GM19043 (cell line): Measurements from ENCODE around the gene UBE2I.

Experiments
- ATAC-seq: cut with Tn5 transposase; IDR thresholded peaks from one replicate; pipeline ENCODE4 v1.9.1; 2021; ENCODE audit warnings: low read depth; ENCODE audit not compliant: unreplicated experiment

The UBE2I gene

GRCh38 chr16:1341495-1342420, 32.3 kb downstream of the UBE2I start:
- ATAC-seq, result no peak

DNA sequence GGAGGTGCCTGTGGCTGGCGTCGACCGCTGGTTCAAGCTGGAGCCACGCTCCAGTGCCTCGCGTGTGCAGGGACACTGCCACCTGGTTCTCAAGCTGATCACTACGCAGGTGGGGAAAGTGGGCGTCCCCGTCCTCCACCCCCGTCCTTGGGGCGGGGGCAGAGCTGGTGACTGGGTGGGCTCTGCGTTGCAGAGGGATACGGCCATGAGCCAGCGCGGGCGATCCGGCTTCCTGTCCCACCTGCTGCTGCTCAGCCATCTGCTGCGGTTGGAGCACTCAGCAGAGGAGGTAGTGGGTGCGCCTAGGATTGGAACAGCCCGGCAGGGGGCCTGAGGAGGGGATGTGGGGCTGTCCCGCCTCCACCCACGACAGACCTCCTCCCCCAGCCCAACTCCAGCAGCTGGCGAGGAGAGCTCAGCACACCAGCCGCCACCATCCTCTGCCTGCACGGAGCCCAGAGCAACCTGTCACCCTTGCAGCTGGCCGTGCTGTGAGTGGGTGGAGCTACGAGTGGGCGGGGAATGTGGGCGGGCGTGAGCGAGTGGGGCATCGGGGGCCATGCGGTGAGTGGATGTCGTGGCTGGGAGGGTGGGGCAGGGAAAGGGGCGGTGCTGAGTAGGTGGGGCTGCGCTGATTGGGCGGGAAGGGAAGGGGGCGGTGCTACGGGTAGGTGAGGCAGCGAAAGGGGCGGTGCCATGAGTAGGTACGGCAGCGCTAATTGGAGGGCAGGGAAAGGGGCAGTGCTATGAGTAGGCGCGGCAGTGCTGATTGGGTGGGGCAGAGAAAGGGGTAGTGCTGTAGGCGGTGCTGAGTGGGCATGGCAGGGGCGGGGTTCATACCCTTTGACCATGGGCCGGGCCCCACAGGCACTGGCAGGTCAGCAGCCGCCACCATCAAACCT, 33.3 kb downstream of the UBE2I start:
- ATAC-seq, result peak; percentile 81

- ATAC-seq, result no peak
These were observed 34.2 kb downstream of the UBE2I start for GRCh38 chr16:1343428-1344242.

DNA sequence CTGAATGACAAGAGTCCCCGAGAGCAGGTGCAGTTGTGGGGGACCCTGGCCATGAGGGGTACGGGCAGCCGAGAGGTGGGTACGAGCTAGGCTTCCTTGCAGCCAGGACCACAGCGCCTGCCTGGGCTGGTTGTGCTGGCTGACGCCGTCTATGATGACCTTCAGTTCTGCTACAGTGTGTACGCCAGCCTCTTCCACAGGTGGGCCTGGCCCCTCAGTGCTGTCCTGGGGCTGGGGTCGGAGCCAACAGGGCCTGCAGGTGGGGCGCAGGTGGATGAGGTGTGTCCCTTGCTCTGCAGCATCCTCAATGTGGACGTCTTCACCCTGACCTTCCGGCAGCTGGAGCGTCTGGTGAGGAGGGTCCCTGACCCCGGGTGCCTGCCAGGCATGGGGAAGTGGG, 35.1 kb downstream of the UBE2I start:
- ATAC-seq, result no peak

- no peak for ATAC-seq
These were observed 35.7 kb downstream of the UBE2I start for GRCh38 chr16:1345087-1345486.

DNA sequence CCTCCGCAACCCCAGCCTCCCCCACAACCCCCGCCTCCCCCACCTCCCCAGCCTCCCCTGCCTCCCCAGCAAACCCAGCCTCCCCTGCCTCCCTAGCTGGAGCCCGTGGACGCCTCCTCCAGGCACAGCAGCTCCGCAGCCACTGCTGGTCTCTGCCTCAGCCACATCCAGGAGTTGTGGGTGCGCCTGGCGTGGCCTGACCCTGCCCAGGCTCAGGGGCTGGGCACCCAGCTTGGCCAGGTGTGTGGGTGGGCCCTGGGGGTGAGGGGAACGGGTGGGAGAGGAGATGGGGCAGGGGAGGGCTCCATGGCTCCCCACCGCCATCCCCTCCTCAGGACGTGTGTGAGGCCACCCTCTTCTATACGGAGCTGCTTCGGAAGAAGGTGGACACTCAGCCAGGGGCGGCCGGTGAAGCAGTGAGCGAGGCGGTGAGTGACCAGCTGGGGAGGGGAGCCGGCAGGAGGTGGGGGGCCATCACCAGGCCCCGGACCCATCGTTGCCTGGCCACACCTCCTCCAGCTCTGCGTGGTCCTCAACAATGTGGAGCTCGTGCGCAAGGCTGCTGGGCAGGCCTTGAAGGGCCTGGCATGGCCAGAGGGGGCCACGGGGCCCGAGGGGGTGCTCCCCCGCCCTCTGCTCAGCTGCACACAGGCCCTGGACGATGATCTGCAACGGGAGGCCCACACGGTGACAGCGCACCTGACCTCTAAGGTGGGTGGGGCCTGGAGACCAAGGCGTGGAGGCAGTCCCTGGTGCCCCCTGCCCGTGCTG, 36.4 kb downstream of the UBE2I start:
- no peak for ATAC-seq

GRCh38 chr16:1346422-1347285, 37.2 kb downstream of the UBE2I start:
- ATAC-seq, result no peak

GRCh38 chr16:1347286-1347855, 37.9 kb downstream of the UBE2I start:
- no peak for ATAC-seq

- no peak for ATAC-seq
These were observed 38.5 kb downstream of the UBE2I start for GRCh38 chr16:1347962-1348361.

- no peak for ATAC-seq
These were observed 39.0 kb downstream of the UBE2I start for GRCh38 chr16:1348441-1348840.

GRCh38 chr16:1348926-1349325, 39.5 kb downstream of the UBE2I start:
- ATAC-seq, result no peak

GRCh38 chr16:1349351-1349750, 39.9 kb downstream of the UBE2I start:
- ATAC-seq, result no peak

- ATAC-seq, result no peak
These were observed 40.5 kb downstream of the UBE2I start for GRCh38 chr16:1349951-1350350.

DNA sequence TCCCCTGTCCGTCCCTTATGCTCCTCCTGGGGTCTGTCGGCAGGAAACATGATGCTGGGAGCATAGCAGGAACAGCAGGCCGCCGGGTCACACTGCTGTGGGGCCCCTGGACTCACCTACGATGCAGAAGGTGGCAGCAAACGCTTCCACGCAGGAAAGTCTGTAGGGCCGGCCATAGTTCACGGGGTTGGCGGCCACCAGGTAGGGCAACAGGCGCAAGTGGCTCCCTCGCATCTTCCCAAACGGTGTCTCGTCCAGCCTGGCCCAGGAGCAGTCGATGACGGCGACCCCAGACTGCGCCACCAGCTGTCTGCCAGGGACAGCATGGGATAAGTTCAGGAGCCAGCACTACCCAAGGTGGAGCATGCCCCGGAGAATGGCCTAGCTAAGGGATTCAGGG, 41.3 kb downstream of the UBE2I start:
- ATAC-seq, result no peak

- ATAC-seq, result no peak
These were observed 41.8 kb downstream of the UBE2I start for GRCh38 chr16:1351215-1351581.

DNA sequence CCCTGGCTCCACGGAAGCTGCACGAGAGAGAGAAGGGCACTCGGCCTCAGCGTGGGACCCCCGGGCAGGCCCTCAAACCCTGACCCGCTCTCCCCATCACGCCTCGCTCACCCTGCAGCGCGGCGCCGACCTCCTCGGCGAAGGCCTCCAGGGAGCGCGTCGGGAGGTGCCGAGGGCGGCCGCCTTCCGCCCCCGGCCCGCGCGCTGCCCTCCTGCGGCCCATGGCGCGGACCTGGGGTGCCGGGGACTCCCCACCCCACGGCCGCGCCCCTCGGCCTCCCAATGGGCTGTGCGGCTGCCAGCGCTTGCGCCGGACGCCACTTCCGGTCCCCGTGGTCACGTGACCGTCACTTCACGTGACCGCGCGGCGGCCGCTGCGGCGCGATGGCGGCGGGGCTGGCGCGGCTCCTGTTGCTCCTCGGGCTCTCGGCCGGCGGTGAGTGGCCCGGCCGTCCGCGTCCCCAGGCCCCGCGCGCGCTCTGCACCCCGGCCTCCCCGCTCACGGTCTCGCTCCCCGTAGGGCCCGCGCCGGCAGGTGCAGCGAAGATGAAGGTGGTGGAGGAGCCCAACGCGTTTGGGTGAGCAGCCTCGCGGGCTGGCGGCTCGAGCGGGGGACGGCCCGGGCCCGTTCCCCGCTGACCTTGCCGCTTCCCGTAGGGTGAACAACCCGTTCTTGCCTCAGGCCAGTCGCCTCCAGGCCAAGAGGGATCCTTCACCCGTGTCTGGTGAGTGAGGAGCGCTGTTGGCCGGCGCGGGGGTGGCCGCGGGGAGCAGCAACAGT, 42.3 kb downstream of the UBE2I start, which contains the start of the genes GNPTG and TSR3:
Gene GNPTG, plus strand, starts transcription at position 350 of the 781 bp plus-strand sequence. Its CDS starts 35 bp downstream, at position 385.
Gene TSR3, minus strand, starts transcription at position 297 of the 781 bp plus-strand sequence. Its CDS starts 74 bp downstream, at position 223.
- peak; percentile 69 for ATAC-seq

DNA sequence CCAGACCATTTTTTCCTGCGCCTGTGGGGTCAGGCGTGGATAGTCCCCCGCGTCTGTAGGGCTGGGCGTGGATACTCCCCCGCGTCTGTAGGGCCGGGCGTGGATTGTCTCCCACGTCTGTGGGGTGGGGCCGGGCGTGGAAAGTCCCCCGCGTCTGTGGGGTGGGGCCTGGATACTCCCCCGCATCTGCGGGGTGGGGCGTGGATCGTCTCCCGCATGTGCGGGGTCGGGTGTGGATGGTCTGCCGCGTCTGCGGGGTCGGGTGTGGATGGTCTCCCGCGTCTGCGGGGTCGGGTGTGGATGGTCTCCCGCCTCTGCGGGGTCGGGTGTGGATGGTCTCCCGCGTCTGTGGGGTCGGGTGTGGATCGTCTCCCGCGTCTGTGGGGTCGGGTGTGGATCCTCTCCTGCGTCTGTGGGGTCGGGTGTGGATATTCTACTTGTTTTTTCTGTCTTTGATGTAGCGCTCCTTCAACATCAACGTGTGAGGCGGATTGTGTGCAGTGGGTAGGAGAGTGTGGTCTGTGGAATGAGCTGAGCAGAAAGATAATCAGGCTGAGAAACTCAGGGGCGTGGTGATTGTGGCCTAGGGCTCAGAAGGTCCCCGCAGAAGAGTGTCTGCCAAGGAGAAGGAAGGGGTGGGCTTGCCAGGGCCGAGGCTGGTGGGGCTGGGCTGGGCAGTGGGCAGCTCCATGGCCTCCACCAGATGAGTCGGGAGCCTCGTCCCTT, 45.5 kb downstream of the UBE2I start:
- ATAC-seq, result no peak
